NCI-H1105 treated with DMSO at 0.1 percent for 48 hours (cell line): ENCODE measurements around the gene GTPBP1.
A peak's percentile ranks its signal among the peaks of the same experiment; 100 is the strongest.

Experiments used
- DNase-seq: peaks from one replicate; lab custom pipeline; 2025; lab: John Stamatoyannopoulos, UW

The GTPBP1 gene

DNA sequence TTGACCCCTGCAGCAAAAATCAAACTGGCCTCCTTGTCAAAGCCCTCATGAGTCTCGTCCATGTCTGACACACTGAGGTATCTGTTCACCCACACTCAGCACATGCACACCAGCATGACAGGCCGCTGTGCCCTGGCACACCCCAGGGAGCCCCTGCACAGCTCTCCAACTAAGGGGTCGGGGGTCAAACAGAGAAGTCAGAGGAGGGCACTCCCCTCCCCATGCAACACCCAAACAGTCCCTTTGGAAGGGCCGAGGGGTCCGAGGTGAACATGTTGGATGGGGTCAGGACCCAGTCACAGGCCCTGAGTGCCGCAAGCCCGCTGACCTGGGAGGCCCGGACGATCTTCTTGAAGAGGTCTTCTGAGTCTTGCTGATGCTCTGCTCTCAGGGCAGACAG is 35.4 kb downstream of the GTPBP1 start:
- DNase-seq: no peak

DNA sequence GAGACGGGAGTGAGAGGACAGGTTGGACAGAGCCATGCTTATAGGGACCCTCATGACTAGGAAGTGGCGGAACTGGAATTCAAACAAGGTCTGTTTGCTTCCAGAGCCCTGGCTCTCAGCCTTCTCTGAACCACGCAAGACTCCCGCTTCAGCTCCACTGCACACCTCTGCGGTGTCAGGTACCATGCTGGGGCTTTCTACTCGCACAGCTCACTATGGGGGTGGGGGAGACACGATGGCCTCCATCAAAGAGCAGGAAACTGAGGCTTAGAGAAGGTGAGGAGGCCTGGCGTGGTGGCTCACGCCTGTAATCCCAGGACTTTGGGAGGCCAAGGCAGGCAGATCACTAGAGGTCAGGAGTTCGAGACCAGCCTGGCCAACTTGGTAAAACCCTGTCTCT is 35.8 kb downstream of the GTPBP1 start:
- no peak for DNase-seq

DNA sequence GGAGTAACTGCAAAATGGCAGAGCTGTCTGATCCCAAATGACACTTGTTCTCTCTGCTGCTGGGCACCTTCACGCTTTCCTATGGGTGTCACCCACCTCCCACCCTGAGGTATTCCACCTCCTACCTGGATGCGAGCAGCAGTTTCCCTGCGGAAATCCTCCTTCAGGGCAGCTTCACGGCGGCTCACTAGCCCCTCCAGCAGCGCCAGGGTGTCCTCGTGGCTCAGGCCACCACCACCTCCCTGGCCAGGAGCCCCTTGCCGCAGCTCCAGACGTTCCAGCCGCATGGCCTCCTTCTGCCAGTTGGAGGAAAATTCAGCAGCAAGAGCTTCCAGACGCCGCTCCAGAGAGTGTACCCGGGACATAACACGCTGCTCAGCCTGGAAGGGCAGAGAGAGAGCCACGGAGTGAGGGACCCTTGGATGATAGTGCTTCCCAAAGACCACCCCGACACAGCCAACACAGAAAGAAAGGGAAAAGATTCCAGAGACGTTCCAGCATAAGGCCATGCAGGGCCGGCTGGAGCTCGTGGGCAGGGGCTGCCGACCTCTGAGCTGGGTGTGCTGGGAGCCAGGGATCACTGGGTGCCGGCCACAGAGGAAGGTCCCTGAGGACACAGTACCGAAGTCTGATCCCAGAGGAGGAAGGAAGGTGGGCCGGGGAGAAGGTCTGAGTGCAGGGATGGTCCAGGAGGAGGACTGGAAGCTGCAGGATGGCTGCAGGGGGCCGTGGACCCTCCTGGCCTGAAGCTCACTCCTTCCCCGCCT is 36.6 kb downstream of the GTPBP1 start:
- DNase-seq: no peak

DNA sequence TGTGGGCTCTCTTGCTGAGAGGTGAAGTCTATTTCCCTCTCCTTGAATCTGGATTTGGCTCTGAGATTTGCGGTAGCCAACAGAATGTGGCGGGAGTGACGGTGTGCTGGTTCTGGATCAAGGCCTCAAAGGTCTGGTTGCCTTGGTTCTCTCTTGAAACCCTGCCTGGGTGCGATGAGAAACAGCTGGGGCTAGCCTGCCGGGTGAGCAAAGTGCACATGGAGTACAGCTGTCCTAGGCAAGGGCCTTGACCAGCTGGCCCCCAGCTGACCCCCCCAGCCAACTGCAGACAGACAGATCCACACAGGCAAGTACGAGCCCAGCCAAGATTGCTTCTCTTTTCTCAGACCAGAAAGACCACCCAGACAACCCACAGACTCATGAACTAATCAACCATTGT is 39.2 kb downstream of the GTPBP1 start:
- no peak for DNase-seq

DNA sequence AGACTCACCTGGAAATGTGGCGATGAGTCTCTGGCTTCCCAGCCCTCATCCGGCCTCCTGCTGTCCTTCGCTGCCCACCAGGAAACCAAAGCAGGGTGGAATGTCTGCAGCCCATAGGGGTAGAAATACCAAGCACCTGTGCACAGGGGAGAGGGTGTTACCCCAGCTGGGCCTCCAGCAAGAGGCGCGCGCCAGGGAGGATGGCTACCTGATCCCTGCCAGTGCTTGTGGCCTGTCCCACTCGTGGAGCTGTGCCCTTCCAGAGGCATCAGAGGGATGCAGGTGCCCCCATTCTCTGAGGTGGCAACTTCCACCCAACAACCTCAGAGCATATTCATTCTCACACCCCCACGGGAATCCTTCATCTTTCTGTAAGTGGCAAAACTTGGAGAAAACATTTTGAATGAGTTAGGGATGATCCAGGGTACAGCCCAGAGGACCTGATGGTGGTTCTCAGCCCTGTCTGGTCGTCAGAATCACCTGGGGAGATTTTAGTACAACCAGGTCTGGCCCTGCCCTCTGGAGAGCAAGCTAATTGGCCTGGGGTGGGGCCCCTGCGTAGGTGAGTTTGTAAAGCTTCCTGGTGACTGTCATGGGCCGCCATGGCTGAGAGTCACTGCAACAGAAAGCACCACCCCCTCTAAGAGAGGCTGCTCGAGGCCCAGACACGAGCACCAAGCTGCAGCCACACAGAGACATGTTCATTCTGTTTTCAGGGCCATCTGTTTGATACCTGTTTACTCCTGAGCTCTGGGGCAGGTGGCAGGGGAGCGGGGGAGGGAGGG is 40.1 kb downstream of the GTPBP1 start:
- DNase-seq: peak; percentile 62

DNA sequence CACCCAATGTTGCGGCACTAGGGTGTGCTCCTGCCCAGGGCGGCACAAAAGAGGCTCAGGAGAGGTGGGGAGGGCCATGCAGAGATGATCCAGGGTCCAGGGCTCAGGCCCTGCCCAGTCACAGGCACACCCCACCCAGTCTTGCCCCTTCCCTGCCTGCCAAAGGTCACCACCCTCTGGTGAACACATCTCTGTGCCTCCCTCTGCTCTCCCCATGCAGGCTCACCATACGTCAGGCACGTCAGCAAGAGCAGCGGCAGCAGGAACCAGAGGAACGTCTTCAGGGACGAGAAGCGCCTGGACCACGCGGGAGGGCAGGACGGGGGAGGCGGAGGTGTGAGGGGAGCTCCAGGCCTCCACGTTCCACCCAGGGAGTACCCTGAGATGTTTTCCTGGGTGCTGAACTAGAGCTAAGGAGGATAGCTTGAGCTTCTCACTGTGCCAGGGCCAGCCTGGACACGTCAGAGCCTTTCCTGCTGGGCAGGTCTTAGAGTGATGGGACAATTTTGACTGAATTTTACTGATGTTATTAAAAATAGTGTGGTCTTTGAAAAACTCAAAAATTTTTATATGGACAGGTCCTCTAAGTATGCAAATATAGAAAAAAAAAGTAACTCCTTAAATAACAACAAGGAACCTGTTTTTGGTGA is 42.9 kb downstream of the GTPBP1 start:
- DNase-seq: no peak

DNA sequence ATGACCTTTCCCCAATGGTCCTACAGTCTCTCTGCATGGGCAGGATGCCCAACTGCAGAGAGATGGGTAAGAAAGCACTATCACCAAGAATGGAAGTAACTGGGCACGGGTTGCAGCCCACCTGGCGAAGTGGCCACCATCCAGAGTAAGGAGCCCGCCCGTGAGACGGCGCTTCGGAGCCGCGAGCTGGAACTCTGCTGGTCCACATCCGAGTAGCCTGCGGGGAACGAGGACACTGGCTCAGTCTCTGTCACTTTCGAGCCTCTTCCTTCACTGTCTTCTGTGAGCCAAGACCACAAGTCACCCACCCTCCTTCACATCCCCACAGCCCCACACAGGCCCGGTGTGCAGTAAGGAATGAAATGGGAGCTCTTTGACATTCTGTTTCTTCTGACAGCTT is 44.4 kb downstream of the GTPBP1 start:
- DNase-seq: no peak

DNA sequence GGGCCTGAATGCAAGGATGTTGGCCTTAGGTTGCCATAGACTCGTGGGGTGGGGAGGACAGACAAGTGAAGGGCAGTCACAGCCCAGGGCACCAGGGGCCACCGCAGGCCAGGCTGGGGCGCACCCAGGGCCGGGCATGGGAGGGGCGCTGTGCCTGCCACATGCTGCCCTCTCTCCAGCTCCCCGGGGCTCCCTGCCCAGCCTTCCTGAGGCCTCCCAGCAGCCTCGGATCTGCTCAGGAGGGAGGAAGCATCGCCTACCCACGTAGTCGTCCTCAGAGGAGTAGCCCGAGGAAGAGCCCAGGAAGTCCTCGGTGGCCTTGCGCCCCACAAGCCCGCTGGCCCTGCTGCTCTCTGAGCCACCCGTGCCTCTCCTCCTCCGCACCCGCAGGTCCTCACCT is 44.9 kb downstream of the GTPBP1 start:
- no peak for DNase-seq

DNA sequence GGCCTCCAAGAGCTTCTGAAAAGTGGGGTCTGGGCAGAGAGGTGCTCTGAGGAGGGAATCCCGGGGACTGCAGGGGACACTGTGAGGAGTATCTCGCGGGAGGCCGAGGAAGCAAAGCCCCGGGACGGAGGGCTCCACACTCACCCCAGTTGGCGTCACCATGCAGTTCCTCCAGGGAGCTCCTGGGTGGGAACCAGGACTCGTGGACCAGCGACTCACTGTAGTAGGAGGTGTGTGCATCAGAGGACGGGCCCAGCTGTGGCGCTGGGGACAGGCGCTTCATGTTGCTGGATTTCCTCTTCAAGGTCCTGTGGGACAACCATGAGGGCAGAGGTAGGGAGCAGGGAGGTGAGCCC is 45.3 kb downstream of the GTPBP1 start:
- DNase-seq: no peak

DNA sequence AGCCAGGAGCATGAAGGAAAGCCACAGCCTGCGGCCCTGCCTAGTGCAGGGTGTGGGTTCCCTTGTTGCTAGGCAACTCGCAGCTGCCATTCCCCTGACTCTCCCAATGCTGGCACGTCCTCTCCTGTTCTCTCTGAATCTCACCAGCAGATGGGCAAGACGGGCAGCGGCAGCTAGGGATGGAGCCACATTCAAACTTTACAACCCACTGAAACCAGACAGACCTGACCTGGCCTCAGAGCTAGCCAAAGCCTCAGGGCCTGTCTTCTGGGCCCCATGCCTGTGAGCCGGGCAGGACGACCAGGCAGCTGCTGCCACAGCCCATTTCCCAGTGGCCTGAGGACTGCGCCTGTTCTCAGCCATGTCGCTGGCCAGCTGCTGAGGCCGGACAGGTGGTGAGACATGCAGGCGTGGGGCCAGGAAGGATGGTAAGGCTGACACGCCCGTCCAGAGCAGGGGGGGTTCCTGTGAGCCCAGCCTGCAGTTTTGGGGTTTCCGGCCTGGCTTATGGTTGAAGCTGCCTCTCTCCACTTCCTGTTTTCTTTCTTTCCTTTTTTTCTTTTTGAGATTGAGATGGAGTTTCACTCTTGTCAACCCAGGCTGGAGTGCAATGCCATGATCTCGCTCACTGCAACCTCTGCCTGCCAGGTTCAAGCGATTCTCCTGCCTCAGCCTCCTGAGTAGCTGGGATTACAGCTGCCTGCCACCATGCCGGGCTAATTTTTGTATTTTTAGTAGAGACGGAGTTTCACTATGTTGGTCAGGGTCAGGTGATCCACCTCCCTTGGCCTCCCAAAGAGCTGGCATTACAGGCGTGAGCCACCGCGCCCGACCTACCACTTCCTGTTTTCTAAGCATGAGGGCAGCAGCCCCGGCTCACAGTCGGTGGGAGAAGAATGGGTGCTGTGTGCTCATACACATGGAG is 45.9 kb downstream of the GTPBP1 start:
- peak; percentile 4 for DNase-seq

DNA sequence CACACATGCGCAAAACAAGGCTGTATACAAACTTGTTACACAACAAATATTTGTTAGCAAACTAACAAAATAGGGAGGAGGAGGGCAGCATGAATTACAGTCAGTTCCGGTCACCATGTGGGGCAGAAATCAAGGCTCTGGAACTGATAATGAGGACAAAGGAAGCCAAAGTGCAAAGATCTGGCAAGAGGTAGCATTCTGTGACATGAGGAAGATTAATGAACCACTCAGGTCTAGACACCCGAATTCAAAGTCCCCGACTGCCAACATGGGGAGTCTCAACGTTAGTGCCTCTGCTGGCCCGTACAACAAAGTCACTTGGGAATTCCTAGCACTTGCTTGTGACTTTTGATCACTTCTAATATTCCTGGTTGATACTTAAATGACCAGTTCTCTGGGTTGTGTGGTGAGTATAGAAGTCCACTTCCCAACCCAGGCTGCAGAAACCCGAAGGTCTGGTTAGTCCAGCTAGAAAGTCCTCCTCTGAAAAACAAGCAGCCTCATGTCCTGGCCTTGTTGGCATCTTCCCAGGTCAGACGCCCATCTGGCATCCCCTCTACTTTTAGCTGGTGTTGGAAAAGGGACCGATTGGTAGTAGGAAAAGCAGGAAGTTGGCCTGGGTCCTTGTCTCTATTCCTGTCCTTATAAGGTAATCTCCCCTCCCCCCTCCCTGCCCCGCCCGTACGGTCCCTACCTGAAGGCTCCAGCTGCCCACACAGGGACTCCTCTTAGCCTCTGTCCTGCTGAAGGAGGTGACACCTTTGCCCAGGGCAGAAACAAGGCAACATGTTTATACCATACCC is 48.4 kb downstream of the GTPBP1 start:
- DNase-seq: peak; percentile 34

DNA sequence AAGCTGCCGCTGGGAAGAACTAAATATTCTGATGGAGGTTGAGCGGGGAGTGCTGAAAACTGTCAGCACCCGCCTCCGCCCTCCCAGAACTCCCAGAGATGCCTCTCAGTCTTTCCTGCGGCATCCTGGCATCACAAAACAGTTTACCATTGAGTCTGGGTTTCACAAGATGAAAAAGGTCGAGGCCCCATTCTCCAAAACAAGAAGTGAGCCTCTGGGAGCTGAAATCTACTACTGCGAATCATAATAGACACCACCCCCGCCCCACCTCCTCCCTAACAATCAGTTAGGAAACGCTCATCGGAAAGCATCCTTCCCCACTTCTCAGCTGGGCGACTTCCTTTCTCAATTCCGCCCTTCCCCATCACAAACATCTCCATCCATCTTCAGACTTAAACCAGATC is 49.0 kb downstream of the GTPBP1 start:
- no peak for DNase-seq

DNA sequence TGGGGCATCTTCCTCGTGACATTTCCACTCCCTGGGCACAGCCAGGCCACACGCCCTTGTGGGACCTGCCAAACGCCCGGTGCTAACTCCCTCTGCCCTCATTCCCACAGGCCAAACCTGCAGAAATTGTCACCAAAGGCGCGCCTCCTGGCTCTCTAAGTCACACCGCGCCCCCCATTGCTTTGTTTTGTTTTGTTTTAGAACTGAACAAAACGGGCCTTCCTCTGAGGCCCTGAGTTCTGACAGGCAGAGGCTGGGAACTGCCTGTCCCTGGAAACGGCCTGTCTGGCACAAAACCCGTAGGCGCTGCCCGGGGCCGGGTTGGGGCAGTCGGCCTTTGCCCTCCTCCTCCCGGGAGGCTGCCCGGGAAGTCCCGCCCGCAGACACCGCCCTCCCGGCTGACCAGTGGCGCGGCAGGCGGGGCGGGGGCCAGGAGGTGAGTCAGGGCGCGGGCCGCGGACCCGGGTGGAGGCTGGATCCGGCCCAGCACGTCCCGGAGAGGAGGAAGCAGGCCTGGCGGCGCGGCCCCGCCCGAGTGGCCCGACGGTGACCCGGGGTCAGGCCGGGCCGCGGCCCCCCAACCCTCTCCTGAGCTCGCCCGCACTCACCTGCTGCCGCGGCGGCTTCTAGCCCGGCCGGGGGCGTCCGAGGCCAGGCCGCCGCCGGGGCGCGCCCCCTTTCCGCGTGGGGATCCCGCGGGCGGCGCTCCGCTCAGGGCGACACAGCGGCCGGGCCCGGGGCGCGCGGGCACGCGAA is 49.6 kb downstream of the GTPBP1 start:
- no peak for DNase-seq

DNA sequence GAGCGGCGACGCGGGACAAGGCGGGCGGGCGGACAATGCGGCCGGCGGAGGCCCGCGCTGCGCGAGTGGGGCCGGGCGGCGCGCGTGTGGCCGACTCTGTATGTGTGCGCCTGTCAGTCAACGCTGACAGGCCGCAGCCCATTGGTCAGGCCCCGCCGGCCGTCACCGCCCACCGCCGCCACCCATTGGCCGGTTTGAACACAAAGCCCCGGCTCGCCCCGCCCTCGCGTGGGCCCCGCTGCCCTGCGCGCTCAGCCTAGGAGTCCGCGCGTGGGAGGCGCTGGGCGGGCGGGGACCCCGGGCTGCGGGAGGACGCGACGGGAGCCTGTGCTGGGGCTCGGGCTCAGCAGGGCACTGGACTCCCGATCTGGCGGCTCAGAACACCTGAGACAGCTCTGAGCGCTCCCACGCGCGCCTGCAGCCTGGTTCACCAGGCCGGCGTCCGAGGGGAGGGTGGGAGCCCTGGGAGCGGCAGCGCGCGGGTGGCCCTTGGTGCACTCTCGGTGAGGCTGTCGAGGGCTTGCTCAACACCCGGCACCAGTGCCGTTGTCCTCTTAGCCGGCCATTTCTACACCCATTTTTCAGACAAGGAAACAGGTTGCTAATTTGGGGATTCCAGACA is 50.3 kb downstream of the GTPBP1 start, which contains the start of gene SUN2:
TSS of gene SUN2 (minus strand) at position 88 of the 622 bp plus-strand sequence. CDS start 3,370 bp downstream, outside the sequence.
- peak; percentile 61 for DNase-seq

DNA sequence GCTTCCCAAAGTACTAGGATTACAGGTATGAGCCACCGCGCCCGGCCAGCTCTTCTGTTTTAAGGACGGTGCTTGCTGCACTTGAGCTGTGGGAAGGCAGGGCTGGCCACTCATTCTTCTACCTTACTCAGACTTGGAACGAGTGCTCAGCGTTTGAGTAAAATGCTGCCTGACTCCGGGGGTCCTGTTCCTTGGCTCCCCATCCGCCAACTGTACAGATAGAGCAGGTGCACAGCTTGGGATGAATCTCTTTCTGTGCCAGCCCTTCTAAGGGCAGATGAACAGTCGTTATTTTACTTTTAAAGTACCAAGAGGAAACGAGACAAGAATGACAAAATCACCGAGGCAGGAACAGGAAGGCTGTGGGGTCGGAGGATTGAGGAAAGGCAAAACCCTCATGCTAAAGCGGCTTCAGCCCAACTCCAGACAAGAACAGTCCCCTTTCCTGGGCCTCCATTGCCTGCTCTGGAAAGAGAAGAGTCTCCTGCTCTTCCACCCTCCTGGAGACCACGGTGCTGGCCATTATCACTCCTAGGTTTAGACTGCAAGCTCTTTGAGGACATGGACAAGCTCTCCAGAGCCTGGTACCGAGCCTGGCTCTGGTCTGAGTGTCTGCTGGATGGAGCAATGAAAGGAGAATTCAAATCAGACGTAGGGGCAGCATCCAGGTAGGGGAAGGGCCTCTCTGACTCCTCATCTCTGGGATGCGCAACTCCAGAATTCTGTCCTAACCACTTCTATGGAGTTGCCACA is 51.1 kb downstream of the GTPBP1 start:
- peak; percentile 38 for DNase-seq

DNA sequence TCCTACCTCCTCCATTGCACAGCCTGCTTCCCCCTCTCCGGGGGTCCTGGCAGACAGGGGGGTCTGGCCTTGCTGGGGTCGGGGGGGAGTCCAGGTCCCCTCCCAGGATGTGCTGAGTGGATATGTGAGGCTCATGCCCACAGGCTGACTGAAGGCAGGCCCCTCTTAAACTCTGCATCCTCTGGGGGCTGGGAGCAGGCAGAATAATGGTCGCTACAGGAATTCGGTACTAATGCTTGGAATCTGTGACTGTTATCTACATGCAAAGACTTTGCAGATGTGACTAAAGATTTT is 51.7 kb downstream of the GTPBP1 start:
- no peak for DNase-seq

DNA sequence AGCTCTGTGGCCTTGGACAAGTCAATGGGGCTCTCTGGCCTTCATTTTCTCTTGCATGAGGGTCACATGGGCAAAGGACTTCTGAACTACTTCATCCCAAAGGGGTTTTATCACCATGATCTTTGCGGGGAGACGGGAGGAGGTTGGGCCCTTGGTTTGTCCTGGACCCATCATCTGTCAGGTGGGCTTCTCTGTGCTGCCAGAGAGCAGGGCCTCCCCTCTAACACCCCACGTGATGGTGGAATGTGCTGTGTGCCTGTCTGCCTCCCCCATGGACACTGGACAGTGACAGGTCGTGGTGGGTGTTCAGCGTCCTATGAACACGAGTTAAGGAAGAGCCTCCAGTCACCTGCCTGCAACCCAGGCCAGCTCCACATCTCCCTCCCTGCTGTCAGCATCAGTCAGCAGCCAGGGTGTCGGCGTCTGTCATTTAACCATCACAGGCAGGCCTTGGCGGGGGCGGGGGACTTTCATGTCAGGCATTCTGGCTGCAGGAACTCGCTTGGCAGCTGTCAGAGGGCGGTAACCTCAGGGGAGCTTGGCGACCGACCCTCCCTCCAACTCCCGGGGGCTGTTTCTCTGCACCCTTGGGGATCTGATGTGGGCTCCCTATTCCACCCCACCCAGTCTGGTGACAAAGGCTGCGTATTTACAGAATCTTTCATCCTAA is 52.7 kb downstream of the GTPBP1 start:
- DNase-seq: no peak

DNA sequence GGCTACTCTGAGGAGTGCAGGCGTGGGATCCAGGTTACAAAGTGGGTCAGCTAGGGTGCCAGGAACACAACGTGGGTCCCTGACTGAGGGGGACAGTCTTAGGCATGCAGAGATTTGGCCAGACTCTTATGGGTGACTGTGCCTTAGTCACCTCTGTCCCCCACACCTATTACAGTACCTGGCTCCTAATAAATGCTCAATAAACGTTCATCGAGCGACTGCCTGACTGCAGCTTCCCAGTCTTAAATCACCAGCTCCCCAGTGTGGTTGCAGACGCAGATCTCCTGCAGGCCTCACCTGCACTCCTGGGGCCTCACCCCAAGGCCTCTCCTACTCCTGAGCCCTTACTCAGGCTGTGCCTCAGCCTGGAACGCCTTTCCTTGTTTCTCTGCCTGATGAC is 53.3 kb downstream of the GTPBP1 start:
- DNase-seq: no peak
